ENCODE results near the gene RAB31. TPM values are rescaled to one million over a fixed set of nuclear protein-coding genes. Genes with fewer than 3 reads are reported as not detected.

RAB31 gene
- total RNA-seq, 2 donors from 2014 or later = 7.7 to 86.9 TPM

GRCh38 chr18:9755110-9755509, 47.0 kb downstream of the RAB31 start:
- Histone ChIP-seq H3K4me3 (no peak overlapping the region), H3K27ac (no peak overlapping the region), H3K9me3 (no peaks in the 10 kb centered on the region), H3K4me1 (replicated peaks) (no peaks in the 10 kb centered on the region), H3K36me3 (no peaks in the 10 kb centered on the region), H3K27me3 (replicated peaks; ENCODE audit: insufficient read depth) (no peaks in the 10 kb centered on the region)
- DNase-seq (ENCODE audit: low spot score) = no peak
- intact Hi-C loops (cut with DNase I) = no loop called here
- WGBS = 74% methylated on average over 3 of the region's 3 CpGs
- TF ChIP-seq POLR2AphosphoS5 (IDR thresholded peaks at IDR 0.05) = no peak
- no peak for TF ChIP-seq POLR2A (IDR thresholded peaks at IDR 0.05)
- TF ChIP-seq, protein P1, sequence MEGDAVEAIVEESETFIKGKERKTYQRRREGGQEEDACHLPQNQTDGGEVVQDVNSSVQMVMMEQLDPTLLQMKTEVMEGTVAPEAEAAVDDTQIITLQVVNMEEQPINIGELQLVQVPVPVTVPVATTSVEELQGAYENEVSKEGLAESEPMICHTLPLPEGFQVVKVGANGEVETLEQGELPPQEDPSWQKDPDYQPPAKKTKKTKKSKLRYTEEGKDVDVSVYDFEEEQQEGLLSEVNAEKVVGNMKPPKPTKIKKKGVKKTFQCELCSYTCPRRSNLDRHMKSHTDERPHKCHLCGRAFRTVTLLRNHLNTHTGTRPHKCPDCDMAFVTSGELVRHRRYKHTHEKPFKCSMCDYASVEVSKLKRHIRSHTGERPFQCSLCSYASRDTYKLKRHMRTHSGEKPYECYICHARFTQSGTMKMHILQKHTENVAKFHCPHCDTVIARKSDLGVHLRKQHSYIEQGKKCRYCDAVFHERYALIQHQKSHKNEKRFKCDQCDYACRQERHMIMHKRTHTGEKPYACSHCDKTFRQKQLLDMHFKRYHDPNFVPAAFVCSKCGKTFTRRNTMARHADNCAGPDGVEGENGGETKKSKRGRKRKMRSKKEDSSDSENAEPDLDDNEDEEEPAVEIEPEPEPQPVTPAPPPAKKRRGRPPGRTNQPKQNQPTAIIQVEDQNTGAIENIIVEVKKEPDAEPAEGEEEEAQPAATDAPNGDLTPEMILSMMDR (IDR thresholded peaks at IDR 0.05) = no peak

- Histone ChIP-seq H3K4me3 (no peak overlapping the region), H3K4me1 (replicated peaks) (no peaks in the 10 kb centered on the region), H3K36me3 (no peaks in the 10 kb centered on the region), H3K27ac (no peak overlapping the region), H3K27me3 (replicated peaks; ENCODE audit: insufficient read depth) (no peaks in the 10 kb centered on the region), H3K9me3 (no peaks in the 10 kb centered on the region)
- TF ChIP-seq POLR2A (IDR thresholded peaks at IDR 0.05) (no peak), POLR2AphosphoS5 (IDR thresholded peaks at IDR 0.05) (no peak)
- TF ChIP-seq, protein P1 (IDR thresholded peaks at IDR 0.05) = no peak
- 74% methylated on average over 3 of the region's 3 CpGs for WGBS
- intact Hi-C loops (cut with DNase I) = no loop called here
- DNase-seq (ENCODE audit: low spot score) = no peak
Measured at GRCh38 chr18:9755615-9756014, 47.5 kb downstream of the RAB31 start.

DNA sequence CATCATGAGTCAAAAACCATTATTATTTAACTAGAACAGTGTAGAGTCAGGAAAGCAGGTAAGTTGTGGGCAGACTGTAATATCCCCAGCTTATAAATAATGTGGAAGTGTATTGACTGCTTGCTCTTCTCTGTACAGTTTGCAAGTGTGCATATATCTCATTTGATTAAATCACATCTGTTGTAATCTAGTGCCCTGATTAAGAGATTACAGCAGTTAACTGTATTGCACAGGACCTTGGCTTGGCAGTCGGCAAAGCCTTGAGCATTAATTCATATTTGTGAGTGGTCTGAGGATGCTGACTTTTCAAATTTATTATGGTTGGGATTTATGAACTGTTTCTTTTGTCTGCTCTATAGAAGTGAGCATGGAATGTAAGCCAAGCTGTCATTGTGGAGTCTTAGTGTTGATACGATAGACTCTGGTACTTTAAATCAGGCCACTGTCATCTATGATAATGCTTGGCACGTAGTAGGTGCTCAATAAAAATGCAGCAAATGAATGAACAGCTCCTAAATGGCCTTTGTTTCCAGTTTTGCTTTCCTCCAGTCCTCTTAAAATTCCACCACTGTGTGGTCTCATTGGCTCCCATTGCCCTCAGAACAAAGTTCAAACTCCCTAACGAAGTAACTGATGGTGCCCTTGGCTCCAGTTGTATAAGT, 48.3 kb downstream of the RAB31 start:
- intact Hi-C loops (cut with DNase I) = no loop called here
- TF ChIP-seq POLR2A (IDR thresholded peaks at IDR 0.05) = no peak
- no peak for TF ChIP-seq POLR2AphosphoS5 (IDR thresholded peaks at IDR 0.05)
- TF ChIP-seq, protein P1 (IDR thresholded peaks at IDR 0.05) = no peak
- Histone ChIP-seq H3K36me3 (no peaks in the 10 kb centered on the region), H3K9me3 (no peaks in the 10 kb centered on the region), H3K4me1 (replicated peaks) (no peaks in the 10 kb centered on the region), H3K27me3 (replicated peaks; ENCODE audit: insufficient read depth) (no peaks in the 10 kb centered on the region), H3K27ac (no peak overlapping the region), H3K4me3 (no peak overlapping the region)
- 91% methylated on average over 4 of the region's 4 CpGs for WGBS
- DNase-seq (ENCODE audit: low spot score) = no peak

GRCh38 chr18:9756933-9757470, 48.9 kb downstream of the RAB31 start:
- no peaks in the 10 kb centered on the region for H3K36me3 ChIP-seq
- no peaks in the 10 kb centered on the region for H3K27me3 ChIP-seq (replicated peaks; ENCODE audit: insufficient read depth)
- H3K9me3 ChIP-seq = no peaks in the 10 kb centered on the region
- no peak overlapping the region for H3K27ac ChIP-seq
- H3K4me1 ChIP-seq (replicated peaks) = no peaks in the 10 kb centered on the region
- intact Hi-C loops (cut with DNase I) = no loop called here
- 84% methylated on average over 8 of the region's 8 CpGs for WGBS
- DNase-seq (ENCODE audit: low spot score) = no peak
- TF ChIP-seq, protein P1 (IDR thresholded peaks at IDR 0.05) = no peak
- no peak overlapping the region for H3K4me3 ChIP-seq
